CD4-positive, alpha-beta memory T cell (primary cell): ENCODE data around the gene BBX. TPM values are rescaled to one million over a fixed set of nuclear protein-coding genes. Genes with fewer than 3 reads are reported as not detected.

Experiments
- CTCF ChIA-PET: fragments of 350-600 bp; sonication (Branson Sonifier 250); formaldehyde crosslinking; loops from one replicate; lab custom pipeline; 2021; ENCODE audit warnings: inconsistent platforms; ENCODE audit not compliant: partially characterized antibody; lab: Charles Lee
- POLR2A ChIA-PET: fragments of 350-600 bp; sonication (Branson Sonifier 250); formaldehyde crosslinking; loops from one replicate; lab custom pipeline; 2021; ENCODE audit not compliant: partially characterized antibody; lab: Charles Lee
- DNase-seq, 5 donors: peaks; one replicate each; pipeline versions ENCODE4 v3.0.0 to v3.0.0-alpha.2; 2020 to 2022; ENCODE audit warnings: mixed read lengths in 1 of 5
- H3K27ac ChIP-seq: one replicate; pipeline ENCODE4 v1.7.0; 2013; ENCODE audit warnings: low read depth, low read length
- H3K27me3 ChIP-seq: 2 replicates; pipeline ENCODE4 v1.7.0; 2013; ENCODE audit warnings: mild to moderate bottlenecking, low read length, moderate library complexity; ENCODE audit not compliant: insufficient read depth
- H3K36me3 ChIP-seq: 2 replicates; pipeline ENCODE4 v1.7.0; 2013; ENCODE audit warnings: mild to moderate bottlenecking, low read length, moderate library complexity; ENCODE audit not compliant: insufficient read depth
- H3K4me1 ChIP-seq: 2 replicates; pipeline ENCODE4 v1.7.0; 2013; ENCODE audit warnings: mild to moderate bottlenecking, low read length, moderate library complexity; ENCODE audit not compliant: insufficient read depth
- H3K4me3 ChIP-seq, 2 donors: one replicate each; pipeline ENCODE4 v1.7.0; 2013; ENCODE audit warnings: low read length in 2 of 2, mild to moderate bottlenecking in 1 of 2
- H3K9me3 ChIP-seq, 2 donors: one replicate each; pipeline ENCODE4 v1.7.0; 2013; ENCODE audit warnings: low read length in 2 of 2, control low read depth in 1 of 2; ENCODE audit not compliant: control insufficient read depth in 1 of 2
- H3K27ac Mint-ChIP-seq, 7 donors: one replicate each; pipeline ENCODE4 v1.8.0; 2020 to 2021; ENCODE audit warnings: mixed read lengths in 7 of 7, mild to moderate bottlenecking in 6 of 7, inconsistent platforms in 3 of 7, moderate library complexity in 3 of 7
- H3K27me3 Mint-ChIP-seq, 2 donors: one replicate each; pipeline ENCODE4 v1.8.0; 2020 to 2021; ENCODE audit warnings: mixed read lengths in 2 of 2
- H3K36me3 Mint-ChIP-seq, 2 donors: one replicate each; pipeline ENCODE4 v1.8.0; 2020 to 2021; ENCODE audit warnings: mixed read lengths in 2 of 2, inconsistent platforms in 1 of 2, mild to moderate bottlenecking in 1 of 2
- H3K4me1 Mint-ChIP-seq, 4 donors: one replicate each; pipeline ENCODE4 v1.8.0; 2020 to 2021; ENCODE audit warnings: mixed read lengths in 4 of 4, mild to moderate bottlenecking in 1 of 4
- H3K4me3 Mint-ChIP-seq, 8 donors: one replicate each; pipeline ENCODE4 v1.8.0; 2020 to 2021; ENCODE audit warnings: mixed read lengths in 8 of 8, mild to moderate bottlenecking in 7 of 8, moderate library complexity in 6 of 8, inconsistent platforms in 3 of 8
- H3K9me3 Mint-ChIP-seq, 8 donors: one replicate each; pipeline ENCODE4 v1.8.0; 2020 to 2021; ENCODE audit warnings: mixed read lengths in 8 of 8, mild to moderate bottlenecking in 5 of 8, inconsistent platforms in 3 of 8, moderate library complexity in 1 of 8
- intact Hi-C: fragments of 100-400 bp; cut with micrococcal nuclease; formaldehyde crosslinking; loops from one replicate; pipeline ENCODE4 v1.15.1; 2023
- polyA plus RNA-seq, 2 donors: library from polyadenylated mRNA; unstranded; fragments of 300-500 nt; fragmentation: Illumina TruSeq; gene quantifications; one replicate each; pipeline ENCODE4 v1.2.3, GENCODE V29; 2021
- total RNA-seq, 2 experiments: library from RNA; stranded (reverse); gene quantifications; one replicate each; pipeline ENCODE4 v1.2.3, GENCODE V29; 2021

Gene BBX
- total and polyA plus RNA-seq, 4 experiments from 2014 or later = 85.4 to 101 (median 96.5) TPM

- ChIA-PET POLR2A (no interaction called here), CTCF (interaction anchor here (1.4 to 1.8 kb wide), 2 partner anchors 9 to 16 kb away, joined by 3 to 4 read pairs; no protein-coding TSS in a partner anchor)
- Histone ChIP-seq H3K27me3 (no peaks in the 10 kb centered on the region), H3K36me3 (no peaks in the 10 kb centered on the region), H3K9me3 (no peaks in the 10 kb centered on the region), H3K4me1 (no peaks in the 10 kb centered on the region), H3K27ac (no peak overlapping the region), H3K4me3 (no peak overlapping the region)
- H3K4me1 Mint-ChIP-seq = no peaks in the 10 kb centered on the region
- H3K27me3 Mint-ChIP-seq = peaks cover 0 to 2% of the 10 kb centered on the region in 2 donors
- H3K9me3 Mint-ChIP-seq = peaks cover 0 to 6% (median 2%) of the 10 kb centered on the region in 8 donors
- no peaks in the 10 kb centered on the region for H3K36me3 Mint-ChIP-seq
- intact Hi-C loops = no loop called here
- no peak overlapping the region for H3K27ac Mint-ChIP-seq
- no peak overlapping the region for H3K4me3 Mint-ChIP-seq
- DNase-seq = no peak
These were observed 332.0 kb downstream of the BBX start for GRCh38 chr3:107854733-107855132.

GRCh38 chr3:107855710-107856109 is 332.9 kb downstream of the BBX start:
- H3K27me3 Mint-ChIP-seq = peaks cover 0 to 2% of the 10 kb centered on the region in 2 donors
- no peak overlapping the region for H3K27ac Mint-ChIP-seq
- Histone ChIP-seq H3K9me3 (no peaks in the 10 kb centered on the region), H3K4me3 (no peak overlapping the region), H3K27ac (no peak overlapping the region), H3K27me3 (no peaks in the 10 kb centered on the region), H3K36me3 (no peaks in the 10 kb centered on the region), H3K4me1 (no peaks in the 10 kb centered on the region)
- ChIA-PET POLR2A (no interaction called here), CTCF (interaction anchor here (1.1 to 1.4 kb wide), 3 partner anchors 10 to 551 kb away, joined by 3 to 4 read pairs (median 3); no protein-coding TSS in a partner anchor)
- peak in 1 of 5 donors; percentile 2 for DNase-seq
- H3K9me3 Mint-ChIP-seq = peaks cover 0 to 6% (median 2%) of the 10 kb centered on the region in 8 donors
- no peak overlapping the region for H3K4me3 Mint-ChIP-seq
- H3K36me3 Mint-ChIP-seq = no peaks in the 10 kb centered on the region
- H3K4me1 Mint-ChIP-seq = no peaks in the 10 kb centered on the region
- intact Hi-C loops = no loop called here

- Histone ChIP-seq H3K27me3 (no peaks in the 10 kb centered on the region), H3K36me3 (no peaks in the 10 kb centered on the region), H3K27ac (no peak overlapping the region), H3K4me3 (no peak overlapping the region), H3K9me3 (no peaks in the 10 kb centered on the region), H3K4me1 (no peaks in the 10 kb centered on the region)
- CTCF ChIA-PET = interaction anchor here (1.1 to 1.8 kb wide), 2 partner anchors 11 to 12 kb away, joined by 4 read pairs; no protein-coding TSS in a partner anchor
- Mint-ChIP-seq H3K4me1 (peaks cover 0 to 1% (median 0%) of the 10 kb centered on the region in 4 donors), H3K4me3 (no peak overlapping the region), H3K27me3 (peaks cover 0 to 2% of the 10 kb centered on the region in 2 donors), H3K27ac (no peak overlapping the region), H3K36me3 (no peaks in the 10 kb centered on the region), H3K9me3 (peaks cover 0 to under 1% (median 0%) of the 10 kb centered on the region in 8 donors)
- POLR2A ChIA-PET = no interaction called here
- intact Hi-C loops = no loop called here
- DNase-seq = no peak
These were observed 335.1 kb downstream of the BBX start for GRCh38 chr3:107857854-107858253.

- intact Hi-C loops = no loop called here
- DNase-seq = no peak
- CTCF ChIA-PET = interaction anchor here (1.0 to 1.8 kb wide), 2 partner anchors 10 to 15 kb away, joined by 3 to 4 read pairs; no protein-coding TSS in a partner anchor
- Histone ChIP-seq H3K9me3 (no peaks in the 10 kb centered on the region), H3K4me3 (no peak overlapping the region), H3K27ac (no peak overlapping the region), H3K4me1 (no peaks in the 10 kb centered on the region), H3K36me3 (no peaks in the 10 kb centered on the region), H3K27me3 (no peaks in the 10 kb centered on the region)
- Mint-ChIP-seq H3K27me3 (peaks cover 0 to 2% of the 10 kb centered on the region in 2 donors), H3K4me3 (no peak overlapping the region), H3K36me3 (no peaks in the 10 kb centered on the region), H3K9me3 (no peaks in the 10 kb centered on the region), H3K27ac (no peak overlapping the region), H3K4me1 (peaks cover 0 to 1% (median 0%) of the 10 kb centered on the region in 4 donors)
- POLR2A ChIA-PET = no interaction called here
These were observed 336.1 kb downstream of the BBX start for GRCh38 chr3:107858876-107859275.

Other genes starting within 250 kb of the BBX start
- not detected for gene CCDC54, start 145.5 kb upstream of the BBX start, total RNA-seq
- under 1 TPM in 1 of 2 donors, not detected in 1; 0.18 TPM for gene CCDC54, start 145.5 kb upstream of the BBX start, polyA plus RNA-seq